Right lobe of liver (tissue), 4 donors: ENCODE results near the gene PSMD14.

Experiments used
- POLR2A ChIP-seq: fragments of 450-650 bp; IDR thresholded peaks from one replicate; pipeline ENCODE4 v1.6.1; 2017; ENCODE audit warnings: antibody characterized with exemption, mild to moderate bottlenecking
- TF ChIP-seq, protein P1 (sequence below), 4 donors: fragments of 200-600 bp in 3 of 4; fragments of 450-650 bp in 1 of 4; IDR thresholded peaks; one replicate each; pipeline versions ENCODE4 v1.5.1 to v1.8.0; 2016 to 2022; ENCODE audit warnings: antibody characterized with exemption in 4 of 4, mild to moderate bottlenecking in 2 of 4
- donor health status: DM: no; HTN: no; CAD: no.
- donor health status: DM: no; HTN: no; CAD: no.
- donor health status: DM: no; HTN: yes; CAD: no.

DNA sequence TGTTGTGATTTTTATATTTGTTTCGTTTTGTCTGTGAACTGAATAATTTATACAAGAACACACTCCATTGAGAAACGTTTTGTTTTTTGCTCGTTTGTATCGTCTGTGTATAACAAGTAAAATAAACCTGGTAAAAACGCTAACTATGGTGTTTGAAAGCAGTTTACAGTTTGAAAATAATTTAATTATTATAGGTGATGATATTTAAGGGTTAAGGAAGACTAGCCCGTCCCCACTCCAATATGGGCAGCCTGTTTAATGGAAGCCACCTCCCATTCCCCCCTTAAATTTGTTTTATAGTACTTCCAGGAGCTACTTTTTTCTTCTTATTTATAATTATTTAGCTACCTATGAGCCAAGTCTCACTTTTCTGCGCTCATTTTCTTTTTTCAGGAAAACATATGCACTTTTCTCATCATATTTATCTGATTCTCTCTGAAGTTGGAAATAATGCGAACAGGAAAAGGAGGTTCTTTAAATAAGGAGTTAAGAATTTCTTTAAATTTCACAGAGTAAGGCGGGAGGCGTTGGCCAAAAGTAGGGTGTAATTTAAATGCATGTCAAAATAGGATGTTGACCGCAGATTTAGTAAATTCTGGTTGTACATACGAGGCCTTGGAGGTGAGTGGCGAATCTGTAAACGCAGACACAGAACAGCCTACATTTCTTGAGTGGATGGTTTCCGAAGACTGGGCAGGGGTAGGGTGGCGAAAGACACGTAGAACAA is 117.7 kb downstream of the PSMD14 start:
- TF ChIP-seq, protein P1, sequence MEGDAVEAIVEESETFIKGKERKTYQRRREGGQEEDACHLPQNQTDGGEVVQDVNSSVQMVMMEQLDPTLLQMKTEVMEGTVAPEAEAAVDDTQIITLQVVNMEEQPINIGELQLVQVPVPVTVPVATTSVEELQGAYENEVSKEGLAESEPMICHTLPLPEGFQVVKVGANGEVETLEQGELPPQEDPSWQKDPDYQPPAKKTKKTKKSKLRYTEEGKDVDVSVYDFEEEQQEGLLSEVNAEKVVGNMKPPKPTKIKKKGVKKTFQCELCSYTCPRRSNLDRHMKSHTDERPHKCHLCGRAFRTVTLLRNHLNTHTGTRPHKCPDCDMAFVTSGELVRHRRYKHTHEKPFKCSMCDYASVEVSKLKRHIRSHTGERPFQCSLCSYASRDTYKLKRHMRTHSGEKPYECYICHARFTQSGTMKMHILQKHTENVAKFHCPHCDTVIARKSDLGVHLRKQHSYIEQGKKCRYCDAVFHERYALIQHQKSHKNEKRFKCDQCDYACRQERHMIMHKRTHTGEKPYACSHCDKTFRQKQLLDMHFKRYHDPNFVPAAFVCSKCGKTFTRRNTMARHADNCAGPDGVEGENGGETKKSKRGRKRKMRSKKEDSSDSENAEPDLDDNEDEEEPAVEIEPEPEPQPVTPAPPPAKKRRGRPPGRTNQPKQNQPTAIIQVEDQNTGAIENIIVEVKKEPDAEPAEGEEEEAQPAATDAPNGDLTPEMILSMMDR (IDR thresholded peaks at IDR 0.05): no peak
- TF ChIP-seq POLR2A: no peak
